ENCODE data around the gene USP36. TPM values are rescaled to one million over a fixed set of nuclear protein-coding genes. Genes with fewer than 3 reads are reported as not detected.
A peak's percentile ranks its signal among the peaks of the same experiment; 100 is the strongest.

The USP36 gene
- total RNA-seq, 1 donor from 2014 or later = 54.1 TPM

- peak overlapping the region; percentile 46 for H3K27ac Mint-ChIP-seq
- no peak for DNase-seq (ENCODE audit: low spot score, unreplicated experiment)
- H3K4me1 Mint-ChIP-seq (ENCODE audit: low read depth) = peaks cover 10% of the 10 kb centered on the region
- no peaks in the 10 kb centered on the region for H3K9me3 Mint-ChIP-seq (ENCODE audit: low read depth)
- no peak for TF ChIP-seq CTCF (IDR thresholded peaks at IDR 0.05; ENCODE audit: unreplicated experiment)
- H3K27me3 Mint-ChIP-seq = no peaks in the 10 kb centered on the region
- H3K4me3 Mint-ChIP-seq (ENCODE audit: low read depth) = no peak overlapping the region
- H3K36me3 Mint-ChIP-seq (ENCODE audit: insufficient read depth) = peaks cover 15% of the 10 kb centered on the region
These were observed 50.9 kb downstream of the USP36 start for GRCh38 chr17:78789663-78790181.

- peaks cover 13% of the 10 kb centered on the region for H3K36me3 Mint-ChIP-seq (ENCODE audit: insufficient read depth)
- H3K4me3 Mint-ChIP-seq (ENCODE audit: low read depth) = no peak overlapping the region
- no peak for DNase-seq (ENCODE audit: low spot score, unreplicated experiment)
- no peaks in the 10 kb centered on the region for H3K27me3 Mint-ChIP-seq
- H3K27ac Mint-ChIP-seq = no peak overlapping the region
- H3K4me1 Mint-ChIP-seq (ENCODE audit: low read depth) = peaks cover 10% of the 10 kb centered on the region
- TF ChIP-seq CTCF (IDR thresholded peaks at IDR 0.05; ENCODE audit: unreplicated experiment) = no peak
- H3K9me3 Mint-ChIP-seq (ENCODE audit: low read depth) = no peaks in the 10 kb centered on the region
These were observed 51.4 kb downstream of the USP36 start for GRCh38 chr17:78789149-78789662.

- H3K9me3 Mint-ChIP-seq (ENCODE audit: low read depth) = no peaks in the 10 kb centered on the region
- no peak for TF ChIP-seq CTCF (IDR thresholded peaks at IDR 0.05; ENCODE audit: unreplicated experiment)
- no peak for DNase-seq (ENCODE audit: low spot score, unreplicated experiment)
- H3K4me1 Mint-ChIP-seq (ENCODE audit: low read depth) = peaks cover 16% of the 10 kb centered on the region
- no peak overlapping the region for H3K27ac Mint-ChIP-seq
- no peak overlapping the region for H3K4me3 Mint-ChIP-seq (ENCODE audit: low read depth)
- H3K36me3 Mint-ChIP-seq (ENCODE audit: insufficient read depth) = peaks cover 7% of the 10 kb centered on the region
- H3K27me3 Mint-ChIP-seq = no peaks in the 10 kb centered on the region
These were observed 52.2 kb downstream of the USP36 start for GRCh38 chr17:78788451-78788850.

GRCh38 chr17:78787444-78787843 lies 53.2 kb downstream of the USP36 start:
- Mint-ChIP-seq H3K27ac (peak overlapping the region; percentile 25), H3K36me3 (ENCODE audit: insufficient read depth) (peaks cover 5% of the 10 kb centered on the region), H3K4me3 (ENCODE audit: low read depth) (no peak overlapping the region), H3K4me1 (ENCODE audit: low read depth) (peaks cover 18% of the 10 kb centered on the region), H3K27me3 (no peaks in the 10 kb centered on the region), H3K9me3 (ENCODE audit: low read depth) (no peaks in the 10 kb centered on the region)
- no peak for DNase-seq (ENCODE audit: low spot score, unreplicated experiment)
- no peak for TF ChIP-seq CTCF (IDR thresholded peaks at IDR 0.05; ENCODE audit: unreplicated experiment)

- no peak for TF ChIP-seq CTCF (IDR thresholded peaks at IDR 0.05; ENCODE audit: unreplicated experiment)
- no peak overlapping the region for H3K4me3 Mint-ChIP-seq (ENCODE audit: low read depth)
- peaks cover 2% of the 10 kb centered on the region for H3K36me3 Mint-ChIP-seq (ENCODE audit: insufficient read depth)
- no peak for DNase-seq (ENCODE audit: low spot score, unreplicated experiment)
- H3K27ac Mint-ChIP-seq = no peak overlapping the region
- peaks cover 20% of the 10 kb centered on the region for H3K4me1 Mint-ChIP-seq (ENCODE audit: low read depth)
- no peaks in the 10 kb centered on the region for H3K9me3 Mint-ChIP-seq (ENCODE audit: low read depth)
- no peaks in the 10 kb centered on the region for H3K27me3 Mint-ChIP-seq
These were observed 55.0 kb downstream of the USP36 start for GRCh38 chr17:78785663-78786057.
